HG03432 (cell line): ENCODE data around the gene SHROOM1.

Experiments used
- ATAC-seq: cut with Tn5 transposase; IDR thresholded peaks from one replicate; pipeline ENCODE4 v1.9.1; 2021; ENCODE audit warnings: mild to moderate bottlenecking, moderate library complexity; ENCODE audit not compliant: unreplicated experiment

Gene SHROOM1

DNA sequence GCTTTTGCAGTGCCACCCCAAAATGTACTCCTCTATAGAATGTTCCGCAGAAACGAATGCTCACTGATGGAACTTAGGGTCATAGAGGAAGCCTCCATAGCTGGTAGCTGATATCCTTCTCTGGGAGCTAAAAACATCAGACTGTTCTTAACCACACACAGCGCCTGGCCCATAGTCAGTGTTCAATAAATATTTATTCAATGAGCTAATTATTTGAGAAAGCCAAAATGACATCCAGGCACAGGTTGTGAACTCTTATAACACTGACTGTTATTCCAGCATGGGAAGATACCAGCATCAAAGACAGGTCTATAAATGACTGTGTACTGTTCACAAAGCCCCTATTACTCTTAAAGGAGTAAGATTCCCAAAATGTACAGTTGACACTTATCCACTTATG lies 22.9 kb upstream of the SHROOM1 start:
- no peak for ATAC-seq

GRCh38 chr5:132850066-132850465 lies 19.6 kb upstream of the SHROOM1 start:
- ATAC-seq = no peak

GRCh38 chr5:132849347-132849746 lies 18.9 kb upstream of the SHROOM1 start:
- no peak for ATAC-seq

GRCh38 chr5:132848270-132848669 lies 17.8 kb upstream of the SHROOM1 start:
- ATAC-seq = no peak

GRCh38 chr5:132841305-132841704 lies 10.9 kb upstream of the SHROOM1 start:
- ATAC-seq = no peak

DNA sequence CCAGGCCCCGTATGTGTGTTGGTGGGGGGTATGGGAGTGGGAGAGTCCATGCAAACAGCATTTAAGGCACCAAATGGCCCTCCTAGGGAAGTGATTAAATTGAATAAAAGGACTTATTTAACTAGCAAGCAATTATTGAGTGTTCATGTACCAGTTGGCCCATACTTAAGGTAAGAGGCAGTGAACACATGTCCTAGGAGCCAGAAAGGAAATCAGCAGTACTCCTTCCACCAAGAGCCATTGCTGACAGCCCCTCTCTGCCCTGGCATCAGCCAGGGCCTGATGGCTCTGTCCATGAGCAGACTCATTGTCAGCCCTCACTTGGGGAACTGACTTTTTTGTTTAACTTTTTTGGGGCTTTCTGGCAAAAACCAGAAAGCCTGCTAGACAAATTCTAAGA lies 10.4 kb upstream of the SHROOM1 start:
- ATAC-seq = no peak

DNA sequence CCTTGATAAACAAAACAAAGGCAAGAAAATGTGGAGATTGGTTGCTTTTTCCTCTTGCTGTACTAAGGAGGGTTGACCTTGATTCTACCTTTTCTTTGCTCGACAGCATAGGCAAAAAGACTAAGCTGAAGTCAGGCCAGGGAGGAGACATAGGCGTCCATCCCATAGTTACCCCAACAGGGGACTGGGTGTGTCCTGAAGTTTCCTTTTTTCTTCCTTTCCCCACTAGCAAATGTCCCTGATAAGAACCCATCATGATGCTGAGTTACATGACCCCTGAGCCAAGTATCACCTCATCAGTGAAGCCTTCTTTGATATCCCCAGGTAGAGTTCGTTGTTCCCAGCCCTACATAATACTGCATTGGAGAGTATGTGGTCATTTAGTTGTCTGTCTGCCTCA lies 9.9 kb upstream of the SHROOM1 start:
- no peak for ATAC-seq

DNA sequence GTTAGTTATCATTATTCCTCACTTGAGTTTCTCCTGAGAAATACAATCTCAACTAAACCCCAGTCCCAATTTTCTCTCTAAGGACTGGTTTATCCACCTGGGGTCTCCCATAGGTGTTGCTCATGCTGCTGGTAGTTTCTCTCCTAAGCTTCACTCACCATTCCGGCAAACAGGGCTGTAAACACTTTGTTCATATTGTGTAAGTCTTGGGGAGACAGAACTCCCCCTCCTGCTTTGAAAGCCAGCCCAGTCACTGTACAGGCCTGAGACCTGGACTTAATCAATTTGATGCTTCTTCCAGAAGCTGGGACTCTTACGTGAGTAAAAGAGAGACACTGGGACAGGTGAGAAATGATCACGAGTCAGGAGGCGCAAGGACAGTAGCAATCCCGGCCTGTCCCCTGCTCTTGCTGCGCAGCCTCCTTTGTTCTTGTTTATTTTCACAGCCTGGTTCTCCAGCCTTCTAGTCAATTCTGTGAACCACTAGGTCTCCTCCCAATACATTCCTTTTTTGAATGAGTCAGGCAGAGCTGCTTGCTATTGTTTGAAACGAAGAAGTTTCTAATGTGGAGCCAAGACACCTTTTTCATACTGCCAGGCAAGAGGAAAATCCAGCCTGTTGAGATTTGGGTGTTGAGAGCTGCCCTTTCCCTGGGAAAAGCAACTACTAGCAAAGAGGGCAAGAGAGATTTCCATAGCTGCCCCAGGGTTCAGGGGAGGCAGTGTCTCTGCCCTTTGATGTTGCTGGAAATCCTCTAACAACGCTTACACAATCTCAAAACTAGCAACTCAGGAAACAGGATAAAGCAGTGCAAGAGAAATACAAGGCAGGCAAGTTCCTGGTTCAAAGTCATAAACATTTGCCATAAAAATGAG lies 9.2 kb upstream of the SHROOM1 start:
- ATAC-seq = no peak

GRCh38 chr5:132838516-132839282 lies 8.3 kb upstream of the SHROOM1 start:
- ATAC-seq = no peak

- no peak for ATAC-seq
These were observed 7.4 kb upstream of the SHROOM1 start for GRCh38 chr5:132837868-132838267.

DNA sequence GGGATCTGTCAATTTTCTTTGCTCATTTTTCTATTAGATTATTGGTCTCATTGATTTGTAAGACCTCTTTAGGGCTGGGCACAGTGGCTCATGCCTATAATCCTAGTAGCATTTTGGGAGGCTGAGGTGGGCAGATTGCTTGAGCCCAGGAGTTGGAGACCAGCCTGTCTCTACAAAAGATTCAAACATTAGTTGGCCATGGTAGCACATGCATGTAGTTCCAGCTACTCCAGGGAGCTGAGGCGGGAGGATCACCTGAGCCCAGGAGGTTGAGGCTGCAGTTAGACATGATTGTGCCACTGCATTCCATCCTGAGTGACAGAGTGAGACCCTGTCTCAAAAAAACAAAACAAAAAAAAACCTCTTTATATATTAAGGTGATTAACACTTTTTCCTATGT lies 6.4 kb upstream of the SHROOM1 start:
- ATAC-seq = no peak

DNA sequence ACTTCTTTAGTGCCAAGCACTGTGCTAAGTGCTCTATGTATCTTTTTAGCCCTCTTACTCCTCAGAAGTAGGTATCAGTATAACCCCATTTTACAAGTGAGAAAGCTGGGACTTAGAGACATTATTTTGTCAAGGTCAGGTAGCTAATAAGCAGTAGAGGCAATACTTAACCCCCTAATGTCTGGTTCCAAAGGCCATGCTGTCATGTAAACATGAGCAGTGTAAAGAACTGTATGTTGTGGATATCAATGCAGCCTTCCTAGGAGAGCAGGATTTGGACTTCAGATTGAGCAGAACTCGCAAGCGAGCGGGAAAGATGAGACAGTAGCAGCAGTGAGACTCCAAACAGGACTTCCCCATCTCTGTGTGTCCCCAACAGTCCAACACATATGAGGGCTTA lies 3.6 kb upstream of the SHROOM1 start:
- ATAC-seq = no peak

DNA sequence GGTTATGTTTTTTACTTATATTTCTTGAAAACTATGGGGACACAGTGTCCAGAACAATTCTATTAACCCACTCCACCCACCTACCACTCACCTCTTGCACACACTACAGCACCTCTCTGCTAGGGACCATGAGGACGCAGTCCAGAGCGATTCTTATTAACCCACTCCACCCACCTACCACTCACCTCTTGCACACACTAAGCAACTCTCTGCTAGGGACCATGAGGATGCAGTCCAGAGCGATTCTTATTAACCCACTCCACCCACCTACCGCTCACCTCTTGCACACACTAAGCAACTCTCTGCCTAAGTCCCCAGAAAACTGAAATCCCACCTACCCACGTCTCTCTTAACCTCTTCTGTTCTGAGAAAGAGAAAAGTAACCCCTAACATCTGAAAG lies 2.2 kb upstream of the SHROOM1 start:
- ATAC-seq = no peak

DNA sequence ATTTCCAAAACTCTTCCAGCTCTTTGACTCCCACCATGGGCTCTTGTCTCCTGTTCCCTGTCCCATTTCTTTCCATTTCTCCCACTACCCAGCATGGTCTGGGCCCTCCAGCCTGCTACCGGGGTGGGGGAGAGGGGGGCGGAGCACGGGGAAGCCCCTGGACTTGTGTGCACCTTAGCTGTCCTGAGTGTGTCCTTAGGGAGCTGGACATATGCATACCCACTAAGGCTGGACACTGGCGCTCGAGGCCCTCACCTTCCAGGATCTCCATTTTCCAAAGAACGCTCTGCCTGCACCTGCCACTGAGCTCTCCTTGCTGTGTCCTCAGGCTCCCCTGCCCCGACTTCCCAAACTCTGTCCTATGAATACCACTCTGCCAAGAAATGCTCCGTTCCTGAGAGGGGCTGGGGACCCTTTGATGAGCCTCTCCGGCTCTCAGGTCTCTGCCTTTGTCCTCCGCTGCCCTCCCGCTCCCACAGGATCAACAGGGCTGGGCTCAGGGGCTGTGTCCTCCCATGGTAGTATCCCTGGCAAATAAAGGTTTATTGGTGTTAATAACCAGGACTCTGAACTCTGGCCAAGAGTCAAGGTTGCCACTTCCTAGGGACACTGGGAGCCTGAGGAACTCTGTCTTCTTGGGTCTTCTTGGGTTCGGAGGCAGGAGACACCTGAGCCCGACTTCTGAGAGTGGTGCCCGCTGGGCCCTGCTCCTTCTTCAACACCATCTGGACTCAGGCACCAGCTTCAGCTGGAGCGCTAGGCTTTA lies 831 bp upstream of the SHROOM1 start:
- ATAC-seq = no peak

GRCh38 chr5:132829742-132830435 lies 558 bp downstream of the SHROOM1 start:
- peak; percentile 82 for ATAC-seq

DNA sequence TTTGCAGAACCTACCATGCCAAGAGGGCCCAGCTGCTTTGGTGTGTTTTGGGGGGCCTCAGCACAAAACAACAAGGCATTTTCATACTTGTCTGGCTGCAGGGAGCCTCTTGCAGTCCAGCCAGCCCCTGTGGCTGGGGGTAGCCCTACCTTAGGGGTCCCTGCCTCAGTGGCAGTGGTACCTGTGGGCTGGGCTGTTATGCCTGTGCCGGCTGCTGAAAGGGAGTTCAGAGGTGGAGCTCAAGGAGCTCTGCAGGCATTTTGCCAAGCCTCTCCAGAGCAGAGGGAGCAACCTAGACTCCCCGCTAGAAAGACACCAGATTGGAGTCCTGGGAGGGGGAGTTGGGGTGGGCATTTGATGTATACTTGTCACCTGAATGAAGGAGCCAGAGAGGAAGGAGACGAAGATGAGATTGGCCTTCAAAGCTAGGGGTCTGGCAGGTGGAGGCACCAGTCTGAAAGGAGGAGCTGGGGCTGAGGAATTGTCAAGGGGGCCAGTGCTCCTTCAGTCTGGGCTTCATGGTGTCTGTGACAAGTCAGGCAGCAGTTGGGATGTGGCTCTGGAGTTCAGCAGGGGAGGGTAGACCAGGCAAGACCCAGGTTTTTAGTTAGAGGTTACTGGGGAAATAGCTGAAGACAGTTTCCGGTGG lies 1.5 kb downstream of the SHROOM1 start:
- ATAC-seq = no peak

DNA sequence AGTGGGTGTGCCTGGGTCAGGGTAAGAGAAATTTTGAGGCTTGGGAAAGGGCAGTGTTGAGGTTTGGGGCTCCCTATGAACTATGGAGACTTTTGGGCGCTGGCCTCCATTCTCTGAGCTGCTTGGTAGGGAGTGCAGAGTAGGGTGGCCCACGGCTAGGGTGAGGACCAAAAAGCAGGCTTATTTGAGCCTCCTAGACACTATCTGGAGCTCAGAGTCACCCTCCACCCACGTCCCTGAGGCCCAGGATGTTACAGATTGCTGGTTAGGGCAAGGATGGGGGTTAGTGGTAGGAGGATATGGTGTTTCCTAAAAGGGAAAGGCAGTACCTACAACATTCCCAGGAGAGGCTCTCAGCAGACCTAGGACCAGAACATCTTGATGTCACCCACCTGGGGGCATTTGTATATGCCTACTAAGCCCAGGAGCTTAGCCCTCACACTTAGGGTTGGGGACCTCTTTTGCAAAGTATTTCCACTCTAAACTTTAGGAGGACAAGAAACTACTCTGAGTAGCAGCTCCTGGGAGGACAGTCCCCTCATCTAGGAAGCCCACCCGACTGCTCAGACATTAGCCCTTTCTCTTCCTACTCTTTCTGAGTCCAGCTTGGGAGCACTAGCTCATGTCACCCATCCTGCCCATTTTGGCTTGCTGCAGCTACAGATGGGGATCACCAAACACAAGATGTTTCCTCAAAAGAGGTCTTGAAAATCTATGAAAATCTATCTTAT lies 2.3 kb downstream of the SHROOM1 start:
- no peak for ATAC-seq

GRCh38 chr5:132826424-132827082 lies 3.9 kb downstream of the SHROOM1 start:
- no peak for ATAC-seq

DNA sequence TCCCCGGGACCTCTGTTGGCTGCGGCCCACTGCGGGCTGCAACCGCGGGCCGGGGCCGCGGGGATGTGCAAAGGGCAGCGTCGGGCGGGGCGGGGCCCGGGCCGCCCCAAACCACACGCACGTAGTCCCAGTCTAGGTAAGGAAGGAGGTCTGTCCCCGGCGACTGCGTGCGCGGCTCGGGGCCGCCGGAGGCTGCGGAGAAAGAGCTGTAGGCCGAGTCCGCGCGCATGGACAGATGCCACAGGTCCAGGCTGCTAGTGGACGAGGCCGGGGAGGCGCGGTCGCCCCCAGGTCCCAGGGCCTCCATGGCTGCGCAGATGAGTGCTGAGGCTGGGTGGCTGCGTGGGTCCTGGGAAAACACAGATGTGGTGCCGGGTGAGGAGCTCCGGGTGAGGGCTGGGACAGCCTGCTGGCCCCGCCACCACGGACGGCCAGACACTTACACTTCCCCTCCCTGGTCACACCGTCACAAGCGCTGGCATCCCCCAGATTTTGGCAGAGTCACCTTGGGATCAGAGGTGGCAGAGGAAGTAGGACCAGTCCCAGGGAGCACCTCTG lies 4.5 kb downstream of the SHROOM1 start:
- no peak for ATAC-seq
